ENCODE data around the gene GABRB2.

The GABRB2 gene

DNA sequence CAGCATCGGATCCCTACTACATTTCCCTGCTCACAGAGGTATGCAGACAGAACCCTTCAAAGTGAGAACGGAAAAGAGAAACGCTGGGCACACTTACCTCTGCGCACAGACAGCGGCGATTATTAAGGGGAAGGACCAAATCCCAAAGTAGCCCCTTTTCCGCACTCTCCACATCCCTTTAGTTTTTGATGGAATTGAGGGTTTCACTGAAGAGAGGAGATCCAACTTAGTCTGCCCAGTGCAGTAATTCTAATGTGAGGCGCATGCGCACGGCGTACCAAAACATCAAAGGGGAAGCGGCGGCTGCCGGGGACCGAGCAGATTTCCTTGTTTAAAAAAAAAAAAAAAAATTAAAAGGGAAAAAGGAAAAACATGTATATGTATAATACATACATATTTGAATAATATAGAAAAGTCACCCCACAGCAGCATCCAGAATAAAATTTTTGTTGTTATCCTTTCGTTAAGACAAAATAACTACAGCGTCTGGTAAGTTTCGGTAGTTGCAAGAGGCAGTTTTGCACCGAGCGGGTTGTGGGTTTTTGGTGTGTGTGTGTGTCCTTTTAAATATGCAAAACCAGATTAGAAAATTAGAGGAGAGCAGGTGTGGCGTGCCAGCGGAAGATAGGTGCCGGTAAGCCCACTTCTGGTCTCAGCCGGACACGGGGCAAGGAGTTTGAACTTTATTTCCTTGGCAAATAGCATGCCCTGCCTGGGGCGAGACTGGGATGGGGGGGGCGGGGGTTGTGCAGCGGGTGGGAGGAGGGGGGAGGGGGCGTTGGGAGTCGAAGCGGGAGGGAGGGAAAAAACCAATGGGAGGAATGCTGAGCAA is at the start of gene GABRB2:
Gene GABRB2, minus strand, starts transcription at position 256 of the 832 bp plus-strand sequence. Its CDS starts 82 bp downstream, at position 174.
- POLR2A ChIA-PET = no interaction called here
- CTCF ChIA-PET = no interaction called here
- DNase-seq (ENCODE audit: extremely low spot score) = peak; percentile 31
- TF ChIP-seq BHLHE40 (IDR thresholded peaks at IDR 0.05; ENCODE audit: borderline replicate concordance) (no peak), SUZ12 (IDR thresholded peaks at IDR 0.05) (no peak), HDGF (IDR thresholded peaks at IDR 0.05; ENCODE audit: borderline replicate concordance) (no peak), FOXM1 (IDR thresholded peaks at IDR 0.05; ENCODE audit: borderline replicate concordance) (no peak), FOXA1 (IDR thresholded peaks at IDR 0.05) (no peak), ZNF384 (IDR thresholded peaks at IDR 0.05) (no peak), ARNT (IDR thresholded peaks at IDR 0.05) (no peak), ELF4 (IDR thresholded peaks at IDR 0.05) (no peak), FOXK2 (IDR thresholded peaks at IDR 0.05) (no peak), SP1 (IDR thresholded peaks at IDR 0.05) (no peak), NFRKB (IDR thresholded peaks at IDR 0.05) (no peak), TARDBP (IDR thresholded peaks at IDR 0.05) (no peak), CTBP1 (IDR thresholded peaks at IDR 0.05; ENCODE audit: borderline replicate concordance) (no peak), L3MBTL2 (conservative IDR thresholded peaks at IDR 0.05) (no peak), LEF1 (IDR thresholded peaks at IDR 0.05; ENCODE audit: borderline replicate concordance) (no peak)
- TF ChIP-seq, protein P1, sequence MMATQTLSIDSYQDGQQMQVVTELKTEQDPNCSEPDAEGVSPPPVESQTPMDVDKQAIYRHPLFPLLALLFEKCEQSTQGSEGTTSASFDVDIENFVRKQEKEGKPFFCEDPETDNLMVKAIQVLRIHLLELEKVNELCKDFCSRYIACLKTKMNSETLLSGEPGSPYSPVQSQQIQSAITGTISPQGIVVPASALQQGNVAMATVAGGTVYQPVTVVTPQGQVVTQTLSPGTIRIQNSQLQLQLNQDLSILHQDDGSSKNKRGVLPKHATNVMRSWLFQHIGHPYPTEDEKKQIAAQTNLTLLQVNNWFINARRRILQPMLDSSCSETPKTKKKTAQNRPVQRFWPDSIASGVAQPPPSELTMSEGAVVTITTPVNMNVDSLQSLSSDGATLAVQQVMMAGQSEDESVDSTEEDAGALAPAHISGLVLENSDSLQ (IDR thresholded peaks at IDR 0.05) = no peak

DNA sequence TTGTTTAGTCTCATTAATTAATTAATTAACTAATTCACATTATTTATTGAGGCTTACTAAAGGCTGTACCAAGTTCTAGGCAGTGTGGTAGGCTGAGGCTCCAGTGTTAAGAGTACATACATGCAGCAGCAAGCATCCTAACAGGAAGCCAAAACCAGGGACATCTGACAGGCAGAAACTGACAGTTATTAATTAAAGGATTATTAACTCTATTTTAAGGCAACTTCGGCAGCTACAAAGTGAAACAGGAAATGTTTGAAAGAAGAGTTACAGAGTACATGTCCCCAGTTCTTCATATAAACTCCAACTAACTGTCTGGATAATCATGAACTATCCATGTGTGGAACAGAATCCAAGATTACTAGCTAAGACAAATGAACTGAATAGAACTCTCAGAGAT is 39.3 kb upstream of the GABRB2 start:
- DNase-seq (ENCODE audit: extremely low spot score) = no peak
- ChIA-PET CTCF (no interaction called here), POLR2A (no interaction called here)
- TF ChIP-seq SUZ12 (IDR thresholded peaks at IDR 0.05) = no peak
- no peak for TF ChIP-seq BHLHE40 (IDR thresholded peaks at IDR 0.05; ENCODE audit: borderline replicate concordance)
- TF ChIP-seq FOXM1 (IDR thresholded peaks at IDR 0.05; ENCODE audit: borderline replicate concordance) = no peak
- TF ChIP-seq SP1 (IDR thresholded peaks at IDR 0.05) = no peak
- TF ChIP-seq, protein P1 (IDR thresholded peaks at IDR 0.05) = no peak
- TF ChIP-seq FOXK2 (IDR thresholded peaks at IDR 0.05) = no peak
- no peak for TF ChIP-seq TARDBP (IDR thresholded peaks at IDR 0.05)
- TF ChIP-seq L3MBTL2 (conservative IDR thresholded peaks at IDR 0.05) = no peak
- no peak for TF ChIP-seq NFRKB (IDR thresholded peaks at IDR 0.05)
- no peak for TF ChIP-seq CTBP1 (IDR thresholded peaks at IDR 0.05; ENCODE audit: borderline replicate concordance)
- TF ChIP-seq LEF1 (IDR thresholded peaks at IDR 0.05; ENCODE audit: borderline replicate concordance) = no peak
- no peak for TF ChIP-seq ARNT (IDR thresholded peaks at IDR 0.05)
- TF ChIP-seq ELF4 (IDR thresholded peaks at IDR 0.05) = no peak
- TF ChIP-seq ZNF384 (IDR thresholded peaks at IDR 0.05) = no peak
- no peak for TF ChIP-seq HDGF (IDR thresholded peaks at IDR 0.05; ENCODE audit: borderline replicate concordance)
- no peak for TF ChIP-seq FOXA1 (IDR thresholded peaks at IDR 0.05)

DNA sequence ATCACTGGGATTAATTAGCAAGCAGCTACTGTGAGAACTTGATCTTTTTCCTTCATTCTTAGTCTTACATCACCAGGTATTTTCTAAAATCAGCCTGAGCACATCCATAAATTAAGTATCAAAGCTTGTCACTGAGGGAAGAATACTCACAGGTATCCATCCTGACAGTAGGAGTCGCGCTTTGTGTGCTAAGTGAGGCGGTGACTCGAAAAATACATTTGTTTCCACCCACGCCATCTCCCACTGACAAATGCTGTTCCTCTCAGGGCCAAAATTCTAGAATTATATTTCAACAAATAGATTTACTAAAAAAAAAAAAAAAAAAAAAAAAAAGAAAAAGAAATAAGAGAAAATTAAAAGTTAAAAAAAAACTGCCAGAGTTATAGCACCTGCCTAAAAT is 34.1 kb upstream of the GABRB2 start:
- TF ChIP-seq ARNT (IDR thresholded peaks at IDR 0.05) (no peak), SUZ12 (IDR thresholded peaks at IDR 0.05) (no peak), NFRKB (IDR thresholded peaks at IDR 0.05) (no peak), ELF4 (IDR thresholded peaks at IDR 0.05) (no peak), FOXM1 (IDR thresholded peaks at IDR 0.05; ENCODE audit: borderline replicate concordance) (no peak), FOXA1 (IDR thresholded peaks at IDR 0.05) (no peak)
- TF ChIP-seq, protein P1 (IDR thresholded peaks at IDR 0.05) = no peak
- POLR2A ChIA-PET = no interaction called here
- no peak for DNase-seq (ENCODE audit: extremely low spot score)
- CTCF ChIA-PET = no interaction called here

DNA sequence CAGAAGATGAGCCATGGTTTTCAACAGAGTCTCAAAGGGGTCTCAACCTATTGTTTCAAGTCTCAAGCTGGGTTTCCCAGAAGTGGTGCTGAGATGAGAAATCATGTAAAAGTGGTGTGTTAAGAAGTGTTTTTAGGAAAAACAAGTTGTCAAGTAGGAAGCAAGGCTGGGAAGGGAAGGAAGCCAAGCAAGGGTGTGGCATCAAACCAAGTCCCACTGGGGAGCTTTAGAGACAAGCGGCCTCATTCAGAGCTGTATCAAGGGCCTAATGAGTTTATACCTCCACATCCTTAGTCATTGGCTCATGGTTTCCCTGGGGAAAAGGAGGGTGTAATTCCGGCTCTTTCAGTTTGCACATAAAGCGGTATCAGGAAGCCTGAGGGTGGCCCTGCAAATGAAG is 26.4 kb upstream of the GABRB2 start:
- CTCF ChIA-PET = no interaction called here
- DNase-seq (ENCODE audit: extremely low spot score) = no peak
- POLR2A ChIA-PET = no interaction called here
- TF ChIP-seq HDGF (IDR thresholded peaks at IDR 0.05; ENCODE audit: borderline replicate concordance) (no peak), TARDBP (IDR thresholded peaks at IDR 0.05) (no peak), NFRKB (IDR thresholded peaks at IDR 0.05) (no peak), L3MBTL2 (conservative IDR thresholded peaks at IDR 0.05) (no peak), FOXA1 (IDR thresholded peaks at IDR 0.05) (no peak), FOXK2 (IDR thresholded peaks at IDR 0.05) (no peak), ZNF384 (IDR thresholded peaks at IDR 0.05) (no peak), BHLHE40 (IDR thresholded peaks at IDR 0.05; ENCODE audit: borderline replicate concordance) (no peak), SUZ12 (IDR thresholded peaks at IDR 0.05) (no peak), CTBP1 (IDR thresholded peaks at IDR 0.05; ENCODE audit: borderline replicate concordance) (no peak), ELF4 (IDR thresholded peaks at IDR 0.05) (no peak), FOXM1 (IDR thresholded peaks at IDR 0.05; ENCODE audit: borderline replicate concordance) (no peak)

DNA sequence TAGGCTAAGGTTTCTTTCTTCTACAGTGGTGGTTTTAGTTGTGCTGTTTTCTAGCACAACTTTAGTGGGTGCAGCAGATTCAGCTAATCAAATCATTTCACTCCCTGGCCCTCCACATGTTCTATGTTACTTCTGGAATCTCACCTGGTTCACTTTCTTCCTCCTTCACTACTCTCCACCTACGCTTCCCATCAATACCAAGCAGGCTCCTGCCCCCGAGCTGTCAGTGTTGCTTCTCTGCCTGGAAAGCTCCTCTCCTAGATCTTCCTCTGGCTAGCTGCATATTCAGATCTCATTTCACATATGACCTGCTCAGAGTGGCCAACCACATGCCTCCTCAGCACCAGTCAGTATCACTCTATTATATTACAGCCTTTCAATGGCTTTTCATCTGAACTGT is 19.6 kb upstream of the GABRB2 start:
- ChIA-PET CTCF (no interaction called here), POLR2A (no interaction called here)
- TF ChIP-seq, protein P1 (IDR thresholded peaks at IDR 0.05) = no peak
- no peak for TF ChIP-seq SP1 (IDR thresholded peaks at IDR 0.05)
- TF ChIP-seq BHLHE40 (IDR thresholded peaks at IDR 0.05; ENCODE audit: borderline replicate concordance) = no peak
- no peak for TF ChIP-seq SUZ12 (IDR thresholded peaks at IDR 0.05)
- no peak for TF ChIP-seq CTBP1 (IDR thresholded peaks at IDR 0.05; ENCODE audit: borderline replicate concordance)
- TF ChIP-seq FOXK2 (IDR thresholded peaks at IDR 0.05) = no peak
- DNase-seq (ENCODE audit: extremely low spot score) = no peak
